ENCODE measurements around the gene FOXN3.

Gene FOXN3

GRCh38 chr14:89356496-89356895 lies 60.5 kb downstream of the FOXN3 start:
- TF ChIP-seq ZFX (IDR thresholded peaks at IDR 0.05; ENCODE audit: borderline replicate concordance) (no peak), CTCF (IDR thresholded peaks at IDR 0.05) (no peak)
- no peak overlapping the region for H3K27ac ChIP-seq

GRCh38 chr14:89353766-89354113 lies 63.3 kb downstream of the FOXN3 start:
- no peak overlapping the region for H3K27ac ChIP-seq
- TF ChIP-seq CTCF (IDR thresholded peaks at IDR 0.05) (no peak), ZFX (IDR thresholded peaks at IDR 0.05; ENCODE audit: borderline replicate concordance) (no peak)

GRCh38 chr14:89352976-89353765 lies 63.9 kb downstream of the FOXN3 start:
- no peak overlapping the region for H3K27ac ChIP-seq
- TF ChIP-seq CTCF (IDR thresholded peaks at IDR 0.05) (no peak), ZFX (IDR thresholded peaks at IDR 0.05; ENCODE audit: borderline replicate concordance) (no peak)

GRCh38 chr14:89351516-89352404 lies 65.3 kb downstream of the FOXN3 start:
- TF ChIP-seq CTCF (IDR thresholded peaks at IDR 0.05) (no peak), ZFX (IDR thresholded peaks at IDR 0.05; ENCODE audit: borderline replicate concordance) (no peak)
- H3K27ac ChIP-seq, result no peak overlapping the region

- no peak for TF ChIP-seq CTCF (IDR thresholded peaks at IDR 0.05)
- TF ChIP-seq ZFX (IDR thresholded peaks at IDR 0.05; ENCODE audit: borderline replicate concordance), result no peak
- no peak overlapping the region for H3K27ac ChIP-seq
Observed at GRCh38 chr14:89351221-89351515, 65.9 kb downstream of the FOXN3 start.

GRCh38 chr14:89350152-89350551 lies 66.9 kb downstream of the FOXN3 start:
- TF ChIP-seq ZFX (IDR thresholded peaks at IDR 0.05; ENCODE audit: borderline replicate concordance) (no peak), CTCF (IDR thresholded peaks at IDR 0.05) (no peak)
- no peak overlapping the region for H3K27ac ChIP-seq

All from 22Rv1 (cell line).